OCI-LY3 (cell line): ENCODE data around the gene SLC25A45.
"Not testable (repeated sequence)": the region's sequence is repeated elsewhere in the genome, so short reads cannot be mapped to it uniquely, and the experiment has no call there.

ENCODE experiments used
- EZH2phosphoT487 ChIP-seq: fragments of 200-600 bp; shearing (Covaris generic); IDR thresholded peaks from 2 replicates; pipeline ENCODE4 v1.6.1; 2018; ENCODE audit warnings: antibody characterized with exemption, mixed run types, low read depth
- TF ChIP-seq, protein P1 (sequence below): fragments of 200-600, 300-600 bp; sonication (generic); IDR thresholded peaks from 2 replicates; pipeline ENCODE4 v1.5.1; 2014; ENCODE audit warnings: antibody characterized with exemption, low read length, low read depth

DNA sequence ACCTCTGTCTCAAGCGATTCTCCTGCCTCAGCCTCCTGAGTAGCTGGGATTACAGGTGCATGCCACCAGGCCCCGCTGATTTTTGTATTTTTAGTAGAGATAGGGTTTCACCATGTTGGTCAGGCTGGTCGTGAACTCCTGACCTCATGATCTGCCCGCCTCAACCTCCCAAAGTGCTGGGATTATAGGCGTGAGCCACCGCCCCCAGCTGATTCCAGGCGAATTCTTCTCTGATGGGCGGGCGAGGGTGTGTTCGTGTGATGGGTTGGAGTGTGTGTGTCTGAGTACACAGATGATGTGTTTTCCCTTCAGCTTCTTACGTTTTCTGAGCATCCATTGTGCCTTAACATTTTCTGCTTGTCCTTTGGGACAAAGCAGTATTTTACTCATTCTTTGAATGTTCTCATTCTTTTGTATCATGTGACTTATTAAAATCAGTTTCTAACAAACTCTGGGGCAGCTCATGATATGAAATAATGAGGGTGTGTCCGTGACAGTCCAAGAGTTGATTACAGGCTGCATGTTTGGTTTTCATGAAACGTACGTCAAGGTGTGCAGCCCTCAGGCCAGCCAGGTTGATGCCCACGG is 30.7 kb upstream of the SLC25A45 start:
- TF ChIP-seq, protein P1, sequence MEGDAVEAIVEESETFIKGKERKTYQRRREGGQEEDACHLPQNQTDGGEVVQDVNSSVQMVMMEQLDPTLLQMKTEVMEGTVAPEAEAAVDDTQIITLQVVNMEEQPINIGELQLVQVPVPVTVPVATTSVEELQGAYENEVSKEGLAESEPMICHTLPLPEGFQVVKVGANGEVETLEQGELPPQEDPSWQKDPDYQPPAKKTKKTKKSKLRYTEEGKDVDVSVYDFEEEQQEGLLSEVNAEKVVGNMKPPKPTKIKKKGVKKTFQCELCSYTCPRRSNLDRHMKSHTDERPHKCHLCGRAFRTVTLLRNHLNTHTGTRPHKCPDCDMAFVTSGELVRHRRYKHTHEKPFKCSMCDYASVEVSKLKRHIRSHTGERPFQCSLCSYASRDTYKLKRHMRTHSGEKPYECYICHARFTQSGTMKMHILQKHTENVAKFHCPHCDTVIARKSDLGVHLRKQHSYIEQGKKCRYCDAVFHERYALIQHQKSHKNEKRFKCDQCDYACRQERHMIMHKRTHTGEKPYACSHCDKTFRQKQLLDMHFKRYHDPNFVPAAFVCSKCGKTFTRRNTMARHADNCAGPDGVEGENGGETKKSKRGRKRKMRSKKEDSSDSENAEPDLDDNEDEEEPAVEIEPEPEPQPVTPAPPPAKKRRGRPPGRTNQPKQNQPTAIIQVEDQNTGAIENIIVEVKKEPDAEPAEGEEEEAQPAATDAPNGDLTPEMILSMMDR: not testable (repeated sequence)
- not testable (repeated sequence) for TF ChIP-seq EZH2phosphoT487
